Measurements from ENCODE around the gene FSTL4. TPM values are rescaled to one million over a fixed set of nuclear protein-coding genes. Genes with fewer than 3 reads are reported as not detected.

FSTL4 gene
- total and polyA plus RNA-seq, 2 of the 4 experiments (the other 2 are of a cell fraction) = 0.18 TPM; not detected in 1

- Histone ChIP-seq H2AFZ (replicated peaks; ENCODE audit: low read length, poor library complexity) (no peak overlapping the region), H4K20me1 (ENCODE audit: insufficient read depth, low read length) (no peaks in the 10 kb centered on the region), H3K23ac (ENCODE audit: low read depth, low read length) (no peak overlapping the region), H4K91ac (ENCODE audit: insufficient read depth, low read depth, low read length) (no peak overlapping the region), H3K56ac (ENCODE audit: extremely low read depth, insufficient read depth, low read length) (no peak overlapping the region), H3K4me3 (ENCODE audit: insufficient read depth, low read depth, low read length) (no peak overlapping the region), H3K36me3 (ENCODE audit: control insufficient read depth, insufficient read depth, low read length) (no peaks in the 10 kb centered on the region), H4K5ac (ENCODE audit: low read depth, low read length) (no peak overlapping the region), H2BK120ac (ENCODE audit: low read depth, low read length) (no peak overlapping the region), H3K27ac (ENCODE audit: insufficient read depth, low read length) (no peak overlapping the region), H3K4me1 (ENCODE audit: control insufficient read depth, insufficient read depth, low read length) (no peaks in the 10 kb centered on the region; the same call in 1 of the 2 replicates), H3K9ac (ENCODE audit: low read depth, low read length) (no peak overlapping the region), H3K4ac (ENCODE audit: low read depth, low read length) (no peak overlapping the region), H2AK9ac (replicated peaks; ENCODE audit: low read depth, low read length, poor library complexity) (no peak overlapping the region), H2BK20ac (ENCODE audit: low read depth, low read length) (no peak overlapping the region), H4K8ac (ENCODE audit: low read depth in 2 of 2, low read length in 2 of 2) (no peak overlapping the region), H3K79me1 (ENCODE audit: low read depth in 1 of 2, low read length in 2 of 2) (no peaks in the 10 kb centered on the region), H2BK15ac (ENCODE audit: low read depth, low read length) (no peak overlapping the region), H3K9me1 (ENCODE audit: insufficient read depth, low read length) (no peaks in the 10 kb centered on the region; the same call in 1 of the 2 replicates), H3K4me2 (ENCODE audit: low read depth, low read length) (no peak overlapping the region), H2BK5ac (ENCODE audit: low read depth, low read length, poor library complexity, severe bottlenecking) (no peak overlapping the region), H2AK5ac (ENCODE audit: low read depth, low read length) (no peak overlapping the region), H3K18ac (ENCODE audit: low read depth, low read length) (no peak overlapping the region), H3K14ac (replicated peaks; ENCODE audit: low read depth, low read length) (no peak overlapping the region), H3K27me3 (ENCODE audit: control insufficient read depth, insufficient read depth, low read length) (peaks cover 26% of the 10 kb centered on the region), H3K9me3 (ENCODE audit: control insufficient read depth, insufficient read depth, low read length) (no peaks in the 10 kb centered on the region)
- DNase-seq (no peak), ATAC-seq (ENCODE audit: low read depth) (no peak)
- 50% methylated on average over 1 of the region's 6 CpGs; no CpG with 5 or more reads in 1 of the 2 experiments for WGBS, 2 experiments (ENCODE audit: extremely low coverage in 2 of 2, insufficient read length in 1 of 2)
- no peak for TF ChIP-seq BHLHE40 (IDR thresholded peaks at IDR 0.05; ENCODE audit: low read depth, low read length)
- no peak for TF ChIP-seq MXI1 (IDR thresholded peaks at IDR 0.05; ENCODE audit: borderline replicate concordance, low read depth, low read length)
- TF ChIP-seq POLR2A (IDR thresholded peaks at IDR 0.05; ENCODE audit: low read depth, low read length) = no peak
- no peak for TF ChIP-seq MAFK (IDR thresholded peaks at IDR 0.05; ENCODE audit: low read depth, low read length)
- in situ Hi-C loops (cut with MboI; ENCODE audit: low sequenced_read_pairs) = loop anchor here (5.0 kb wide), 1 partner anchor 141 kb away; no protein-coding TSS in a partner anchor
- intact Hi-C loops (cut with micrococcal nuclease) = no loop called here
- dilution Hi-C loops (cut with HindIII; ENCODE audit: low sequenced_read_pairs, unreplicated experiment) = no loop called here
- ChIA-PET CTCF (no interaction called here), POLR2A (ENCODE audit: unreplicated experiment) (no interaction called here)
- BruUV-seq (replicated peaks) = no TSS peak
Measured at GRCh38 chr5:133253070-133253469, 359.3 kb downstream of the FSTL4 start.

Measured in IMR-90 (cell line).